H1 (cell line): ENCODE results near the gene MYL2. TPM values are rescaled to one million over a fixed set of nuclear protein-coding genes. Genes with fewer than 3 reads are reported as not detected.

ENCODE experiments used
- CTCF ChIA-PET: fragments of 300-600 bp; sonication (Branson Sonifier 250); formaldehyde crosslinking; loops from one replicate; lab custom pipeline; 2021; ENCODE audit not compliant: partially characterized antibody; lab: Charles Lee
- POLR2A ChIA-PET: fragments of 300-600 bp; sonication (Branson Sonifier 250); formaldehyde crosslinking; loops from one replicate; lab custom pipeline; 2021; ENCODE audit warnings: inconsistent platforms; ENCODE audit not compliant: partially characterized antibody; lab: Charles Lee
- DNase-seq, 2 experiments: peaks; one replicate each; pipeline versions ENCODE4 v3.0.0 to v3.0.0-alpha.2; 2010 to 2022; ENCODE audit warnings: low spot score in 2 of 2, low read depth in 1 of 2, mixed read lengths in 1 of 2
- FAIRE-seq: peaks from 2 replicates; lab custom pipeline; 2011; peaks lifted over from hg19 to GRCh38; lab: Jason Lieb, UNC
- H2AFZ ChIP-seq: 2 replicates; pipeline ENCODE4 v1.8.1; 2012; ENCODE audit warnings: low read length, inconsistent platforms
- H2AK5ac ChIP-seq: 2 replicates; pipeline ENCODE4 v1.6.1; 2013; ENCODE audit warnings: low read depth, low read length
- H2BK120ac ChIP-seq: replicated peaks from 2 replicates; pipeline ENCODE3; 2013; ENCODE audit warnings: low read depth, low read length, inconsistent platforms
- H2BK12ac ChIP-seq: 2 replicates; pipeline ENCODE4 v1.6.1; 2013; ENCODE audit warnings: low read depth, low read length
- H2BK15ac ChIP-seq: 2 replicates; pipeline ENCODE4 v1.6.1; 2013; ENCODE audit warnings: low read length
- H2BK20ac ChIP-seq: 2 replicates; pipeline ENCODE4 v1.6.1; 2013; ENCODE audit warnings: low read length
- H2BK5ac ChIP-seq: 2 replicates; pipeline ENCODE4 v1.6.1; 2013; ENCODE audit warnings: low read depth, low read length
- H3K14ac ChIP-seq: 2 replicates; pipeline ENCODE4 v1.6.1; 2013; ENCODE audit warnings: inconsistent platforms; ENCODE audit not compliant: insufficient read length
- H3K18ac ChIP-seq: 2 replicates; pipeline ENCODE4 v1.6.1; 2013; ENCODE audit warnings: low read length; ENCODE audit errors: extremely low read depth
- H3K23ac ChIP-seq: 2 replicates; pipeline ENCODE4 v1.6.1; 2013; ENCODE audit warnings: inconsistent platforms; ENCODE audit not compliant: insufficient read length
- H3K23me2 ChIP-seq: 2 replicates; pipeline ENCODE4 v1.6.1; 2013; ENCODE audit warnings: low read depth, low read length
- H3K27ac ChIP-seq: 2 replicates; pipeline ENCODE4 v1.6.1; 2011; ENCODE audit warnings: low read depth, low read length, inconsistent platforms
- H3K27me3 ChIP-seq, 4 experiments: replicated peaks in 1 of 4; 1 replicate in 1 of 4; 2 replicates in 3 of 4; pipeline versions ENCODE4 v1.6.1 to v1.8.1; 2011 to 2013; ENCODE audit warnings: low read length in 3 of 4, mild to moderate bottlenecking in 3 of 4, inconsistent platforms in 2 of 4, mixed read lengths in 2 of 4, moderate library complexity in 1 of 4; ENCODE audit not compliant: control insufficient read depth in 3 of 4, insufficient read depth in 3 of 4; ENCODE audit errors: extremely low read depth in 1 of 4
- H3K36me3 ChIP-seq, 4 experiments: 2 replicates each; pipeline versions ENCODE4 v1.6.1 to v1.8.1; 2011 to 2013; ENCODE audit warnings: mild to moderate bottlenecking in 4 of 4, low read length in 3 of 4, moderate library complexity in 2 of 4, control low read depth in 1 of 4, inconsistent platforms in 1 of 4; ENCODE audit not compliant: insufficient read depth in 4 of 4, control insufficient read depth in 2 of 4
- H3K4ac ChIP-seq: replicated peaks from 2 replicates; pipeline ENCODE3; 2013; ENCODE audit warnings: low read length, low read depth, mixed read lengths, inconsistent platforms; ENCODE audit not compliant: insufficient read length
- H3K4me1 ChIP-seq, 4 experiments: replicated peaks in 1 of 4; 1 replicate in 1 of 4; 2 replicates in 3 of 4; pipeline versions ENCODE4 v1.6.1 to v1.8.1; 2011 to 2013; ENCODE audit warnings: low read length in 3 of 4, inconsistent platforms in 2 of 4, mixed read lengths in 1 of 4; ENCODE audit not compliant: insufficient read depth in 4 of 4, control insufficient read depth in 3 of 4
- H3K4me2 ChIP-seq, 2 experiments: 2 replicates each; pipeline versions ENCODE4 v1.6.1 to v1.8.1; 2011 to 2013; ENCODE audit warnings: low read depth in 2 of 2, low read length in 2 of 2, control low read depth in 1 of 2, inconsistent platforms in 1 of 2, mild to moderate bottlenecking in 1 of 2; ENCODE audit not compliant: insufficient read depth in 1 of 2
- H3K4me3 ChIP-seq, 4 experiments: fragments of 200-600, 300-600 bp in 1 of 4; sonication (generic), shearing (Covaris generic), sonication (Bioruptor Twin) in 1 of 4; 2 replicates each; pipeline versions ENCODE4 v1.5.1 to v1.8.1; 2011 to 2016; ENCODE audit warnings: low read length in 4 of 4, low read depth in 3 of 4, control low read depth in 2 of 4, inconsistent platforms in 2 of 4, mild to moderate bottlenecking in 2 of 4, mixed read lengths in 1 of 4, moderate library complexity in 1 of 4; ENCODE audit not compliant: insufficient read depth in 2 of 4; ENCODE audit errors: extremely low read depth in 1 of 4
- H3K56ac ChIP-seq: replicated peaks from 2 replicates; pipeline ENCODE3; 2013; ENCODE audit warnings: low read depth, mild to moderate bottlenecking, mixed read lengths, low read length, inconsistent platforms; ENCODE audit not compliant: insufficient read length
- H3K79me1 ChIP-seq: 2 replicates; pipeline ENCODE4 v1.6.1; 2013; ENCODE audit warnings: low read depth, low read length, control low read depth
- H3K79me2 ChIP-seq, 2 experiments: 2 replicates each; pipeline versions ENCODE4 v1.6.1 to v1.8.1; 2012 to 2013; ENCODE audit warnings: low read length in 2 of 2, mild to moderate bottlenecking in 2 of 2, inconsistent platforms in 1 of 2; ENCODE audit not compliant: insufficient read depth in 2 of 2, control insufficient read depth in 1 of 2
- H3K9ac ChIP-seq, 4 experiments: replicated peaks in 1 of 4; 1 replicate in 1 of 4; 2 replicates in 3 of 4; pipeline versions ENCODE4 v1.6.1 to v1.8.1; 2011 to 2013; ENCODE audit warnings: low read depth in 3 of 4, low read length in 3 of 4, control low read depth in 2 of 4, mild to moderate bottlenecking in 2 of 4, moderate library complexity in 2 of 4, inconsistent platforms in 1 of 4; ENCODE audit errors: extremely low read depth in 1 of 4
- H3K9me3 ChIP-seq, 2 experiments: 2 replicates each; pipeline versions ENCODE4 v1.6.1 to v1.8.1; 2012 to 2013; ENCODE audit warnings: mild to moderate bottlenecking in 2 of 2, moderate library complexity in 2 of 2, control low read depth in 1 of 2, inconsistent platforms in 1 of 2, low read depth in 1 of 2, low read length in 1 of 2, mixed read lengths in 1 of 2; ENCODE audit not compliant: insufficient read depth in 2 of 2
- H4K20me1 ChIP-seq, 2 experiments: replicated peaks in 1 of 2; 2 replicates each; pipeline versions ENCODE3 to v1.8.1; 2011 to 2013; ENCODE audit warnings: inconsistent platforms in 2 of 2, low read length in 2 of 2, mild to moderate bottlenecking in 1 of 2; ENCODE audit not compliant: insufficient read depth in 2 of 2, control insufficient read depth in 1 of 2
- H4K5ac ChIP-seq: 2 replicates; pipeline ENCODE4 v1.6.1; 2013; ENCODE audit warnings: low read length, low read depth, mixed read lengths, inconsistent platforms; ENCODE audit not compliant: insufficient read length
- H4K8ac ChIP-seq: 2 replicates; pipeline ENCODE4 v1.8.0; 2013; ENCODE audit warnings: mild to moderate bottlenecking, moderate library complexity, low read length, inconsistent platforms; ENCODE audit not compliant: insufficient read depth; ENCODE audit errors: extremely low read depth
- H4K91ac ChIP-seq: replicated peaks from 2 replicates; pipeline ENCODE3; 2013; ENCODE audit warnings: low read length, mixed read lengths, inconsistent platforms; ENCODE audit not compliant: insufficient read length
- CHD2 ChIP-seq: IDR thresholded peaks from 2 replicates; pipeline ENCODE4 v1.6.1; 2012; ENCODE audit warnings: low read length, improper control_type of control experiment
- CTCF ChIP-seq, 3 experiments: IDR thresholded peaks; 1 replicate in 2 of 3; 2 replicates in 1 of 3; pipeline versions ENCODE4 v1.5.1 to v1.6.1; 2011; ENCODE audit warnings: low read length in 3 of 3, mild to moderate bottlenecking in 3 of 3, inconsistent platforms in 2 of 3, low read depth in 1 of 3, moderate library complexity in 1 of 3; ENCODE audit not compliant: insufficient read depth in 1 of 3; ENCODE audit errors: control extremely low read depth in 1 of 3
- JUND ChIP-seq: IDR thresholded peaks from 2 replicates; pipeline ENCODE4 v1.6.1; 2011; ENCODE audit warnings: mild to moderate bottlenecking, improper control_type of control experiment, low read length
- KDM5A ChIP-seq: fragments of 200-600 bp; IDR thresholded peaks from 2 replicates; pipeline ENCODE4 v1.7.1; 2012; ENCODE audit warnings: mild to moderate bottlenecking, low read length, inconsistent platforms, mixed read lengths
- MAFK ChIP-seq: IDR thresholded peaks from 2 replicates; pipeline ENCODE4 v1.6.1; 2012; ENCODE audit warnings: low read depth, mild to moderate bottlenecking, improper control_type of control experiment, low read length
- NRF1 ChIP-seq: IDR thresholded peaks from 2 replicates; pipeline ENCODE4 v1.6.1; 2011; ENCODE audit warnings: mild to moderate bottlenecking, low read depth, low read length, improper control_type of control experiment
- RAD21 ChIP-seq, 2 experiments: IDR thresholded peaks in 1 of 2; conservative IDR thresholded peaks in 1 of 2; 2 replicates each; pipeline ENCODE4 v1.6.1; 2011; ENCODE audit warnings: low read depth in 2 of 2, low read length in 2 of 2, improper control_type of control experiment in 1 of 2, inconsistent platforms in 1 of 2, mild to moderate bottlenecking in 1 of 2, moderate library complexity in 1 of 2
- polyA plus RNA-seq, 7 experiments: library from polyadenylated mRNA; depleted of rRNA in 3 of 7; stranded (reverse) in 5 of 7; unstranded in 2 of 7; fragments of >200 nt in 5 of 7; fragments of 200-250 nt in 2 of 7; gene quantifications; 1 replicate in 5 of 7; 2 replicates in 1 of 7; 4 replicates in 1 of 7; pipeline versions ENCODE4 v1.2.1 to v1.2.3, GENCODE V29; 2011 to 2013; ENCODE audit warnings: missing spikeins in 2 of 7, mixed read lengths in 2 of 7
- total RNA-seq: library from RNA; stranded (reverse); fragmentation: NEBNext Ultra II Directional; extraction: Animal tissue kit (Norgen Biotek cat#: 25700); gene quantifications from 2 replicates; pipeline ENCODE4 v1.2.1, GENCODE V29; 2021

The MYL2 gene
- total and polyA plus RNA-seq, 2 of the 8 experiments (the other 6 are each of a cell fraction or from before 2014, with no cell fraction given), result not detected

GRCh38 chr12:110874781-110875180 is 45.6 kb downstream of the MYL2 start:
- Histone ChIP-seq H2BK120ac (no peak overlapping the region), H3K4me1 (no peaks in the 10 kb centered on the region), H2BK15ac (no peak overlapping the region), H4K8ac (no peak overlapping the region), H4K91ac (no peak overlapping the region), H3K27ac (no peak overlapping the region), H3K9ac (no peak overlapping the region), H2AK5ac (no peak overlapping the region), H4K5ac (no peak overlapping the region), H3K4ac (no peak overlapping the region), H2BK12ac (no peak overlapping the region), H3K23ac (no peak overlapping the region), H3K18ac (no peak overlapping the region), H3K14ac (no peak overlapping the region), H3K27me3 (peaks cover 0 to 1% (median 0%) of the 10 kb centered on the region in 4 experiments; a peak in 1 of 7 replicates), H3K56ac (no peak overlapping the region), H2BK20ac (no peak overlapping the region), H4K20me1 (no peaks in the 10 kb centered on the region), H2AFZ (no peak overlapping the region), H3K9me3 (no peaks in the 10 kb centered on the region), H3K79me2 (no peaks in the 10 kb centered on the region), H3K79me1 (no peaks in the 10 kb centered on the region), H3K36me3 (no peaks in the 10 kb centered on the region), H3K4me3 (no peak overlapping the region), H2BK5ac (no peak overlapping the region), H3K23me2 (no peaks in the 10 kb centered on the region), H3K4me2 (no peak overlapping the region)
- DNase-seq (no peak), FAIRE-seq (no peak)
- TF ChIP-seq RAD21 (IDR thresholded peaks at IDR 0.05 in 1 of 2, conservative IDR thresholded peaks at IDR 0.05 in 1 of 2; ENCODE audit: low read depth in 2 of 2, low read length in 2 of 2) (no peak), NRF1 (no peak), JUND (no peak), CHD2 (no peak), KDM5A (no peak), CTCF (IDR thresholded peaks at IDR 0.05; ENCODE audit: control extremely low read depth in 1 of 3, insufficient read depth in 1 of 3, low read depth in 1 of 3, low read length in 3 of 3) (no peak), MAFK (no peak)
- ChIA-PET POLR2A (no interaction called here), CTCF (interaction anchor here (1.1 to 3.7 kb wide), 3 partner anchors 13 to 170 kb away, joined by 3 to 15 read pairs (median 3); no protein-coding TSS in a partner anchor)
